ENCODE data around the gene ECSCR. TPM values are rescaled to one million over a fixed set of nuclear protein-coding genes. Genes with fewer than 3 reads are reported as not detected.

ECSCR gene
- total RNA-seq, 4 donors from 2014 or later, result 7.9 to 42.9 (median 31.4) TPM

- Histone ChIP-seq H3K4me1 (no peaks in the 10 kb centered on the region), H3K9me3 (no peaks in the 10 kb centered on the region), H3K27me3 (no peaks in the 10 kb centered on the region), H3K36me3 (peaks cover 0 to 74% (median 0%) of the 10 kb centered on the region in 4 donors), H3K27ac (replicated peaks in 1 of 4) (no peak overlapping the region), H3K4me3 (no peak overlapping the region)
- no peak for DNase-seq (ENCODE audit: extremely low spot score)
- TF ChIP-seq POLR2AphosphoS5 (IDR thresholded peaks at IDR 0.05), result no peak
- TF ChIP-seq POLR2A (IDR thresholded peaks at IDR 0.05; ENCODE audit: low read depth), result no peak
- no peak for TF ChIP-seq CTCF (IDR thresholded peaks at IDR 0.05)
- 80% methylated on average over 3 of the region's 3 CpGs for WGBS
- intact Hi-C loops (cut with DNase I), result no loop called here
Observed at GRCh38 chr5:139451878-139452660, 10.5 kb downstream of the ECSCR start.

- Histone ChIP-seq H3K9me3 (no peaks in the 10 kb centered on the region), H3K4me3 (no peak overlapping the region), H3K27me3 (no peaks in the 10 kb centered on the region), H3K27ac (replicated peaks in 1 of 4) (no peak overlapping the region), H3K36me3 (peaks cover 0 to 71% (median 0%) of the 10 kb centered on the region in 4 donors), H3K4me1 (no peaks in the 10 kb centered on the region)
- WGBS, result 88% methylated on average over 2 of the region's 2 CpGs
- intact Hi-C loops (cut with DNase I), result no loop called here
- no peak for DNase-seq (ENCODE audit: extremely low spot score)
- TF ChIP-seq POLR2AphosphoS5 (IDR thresholded peaks at IDR 0.05) (no peak), CTCF (IDR thresholded peaks at IDR 0.05) (no peak), POLR2A (IDR thresholded peaks at IDR 0.05; ENCODE audit: low read depth) (no peak)
Observed at GRCh38 chr5:139451176-139451575, 11.4 kb downstream of the ECSCR start.

GRCh38 chr5:139446956-139447779, 15.4 kb downstream of the ECSCR start:
- Histone ChIP-seq H3K27ac (replicated peaks in 1 of 4) (no peak overlapping the region), H3K4me1 (peaks cover 0 to 17% (median 12%) of the 10 kb centered on the region in 4 donors), H3K36me3 (peaks cover 0 to 47% (median 0%) of the 10 kb centered on the region in 4 donors), H3K27me3 (no peaks in the 10 kb centered on the region), H3K4me3 (no peak overlapping the region), H3K9me3 (no peaks in the 10 kb centered on the region)
- intact Hi-C loops (cut with DNase I), result no loop called here
- TF ChIP-seq CTCF (IDR thresholded peaks at IDR 0.05) (no peak), EP300 (IDR thresholded peaks at IDR 0.05) (no peak), POLR2A (IDR thresholded peaks at IDR 0.05; ENCODE audit: low read depth) (no peak), POLR2AphosphoS5 (IDR thresholded peaks at IDR 0.05) (no peak)
- no peak for DNase-seq (ENCODE audit: extremely low spot score)
- WGBS, result 82% methylated on average over 5 of the region's 5 CpGs

- DNase-seq (ENCODE audit: extremely low spot score), result no peak
- H3K27ac ChIP-seq (replicated peaks in 1 of 4), result peak overlapping the region in 1 of 4 donors; percentile 18
- peaks cover 0 to 17% (median 12%) of the 10 kb centered on the region in 4 donors for H3K4me1 ChIP-seq
- WGBS, result 49% methylated on average over 7 of the region's 7 CpGs
- H3K36me3 ChIP-seq, result peaks cover 0 to 31% (median 0%) of the 10 kb centered on the region in 4 donors
- no peaks in the 10 kb centered on the region for H3K9me3 ChIP-seq
- no peak overlapping the region for H3K4me3 ChIP-seq
- intact Hi-C loops (cut with DNase I), result no loop called here
- H3K27me3 ChIP-seq, result no peaks in the 10 kb centered on the region
- TF ChIP-seq EP300 (IDR thresholded peaks at IDR 0.05), result no peak
- TF ChIP-seq POLR2A (IDR thresholded peaks at IDR 0.05; ENCODE audit: low read depth), result no peak
- no peak for TF ChIP-seq POLR2AphosphoS5 (IDR thresholded peaks at IDR 0.05)
- TF ChIP-seq CTCF (IDR thresholded peaks at IDR 0.05), result no peak
Observed at GRCh38 chr5:139445325-139446170, 17.0 kb downstream of the ECSCR start.
